GM19328 (cell line): ENCODE data around the gene GALT.

Experiments
- ATAC-seq: cut with Tn5 transposase; IDR thresholded peaks from one replicate; pipeline ENCODE4 v1.9.1; 2021; ENCODE audit warnings: mild to moderate bottlenecking, moderate library complexity; ENCODE audit not compliant: unreplicated experiment

Gene GALT

DNA sequence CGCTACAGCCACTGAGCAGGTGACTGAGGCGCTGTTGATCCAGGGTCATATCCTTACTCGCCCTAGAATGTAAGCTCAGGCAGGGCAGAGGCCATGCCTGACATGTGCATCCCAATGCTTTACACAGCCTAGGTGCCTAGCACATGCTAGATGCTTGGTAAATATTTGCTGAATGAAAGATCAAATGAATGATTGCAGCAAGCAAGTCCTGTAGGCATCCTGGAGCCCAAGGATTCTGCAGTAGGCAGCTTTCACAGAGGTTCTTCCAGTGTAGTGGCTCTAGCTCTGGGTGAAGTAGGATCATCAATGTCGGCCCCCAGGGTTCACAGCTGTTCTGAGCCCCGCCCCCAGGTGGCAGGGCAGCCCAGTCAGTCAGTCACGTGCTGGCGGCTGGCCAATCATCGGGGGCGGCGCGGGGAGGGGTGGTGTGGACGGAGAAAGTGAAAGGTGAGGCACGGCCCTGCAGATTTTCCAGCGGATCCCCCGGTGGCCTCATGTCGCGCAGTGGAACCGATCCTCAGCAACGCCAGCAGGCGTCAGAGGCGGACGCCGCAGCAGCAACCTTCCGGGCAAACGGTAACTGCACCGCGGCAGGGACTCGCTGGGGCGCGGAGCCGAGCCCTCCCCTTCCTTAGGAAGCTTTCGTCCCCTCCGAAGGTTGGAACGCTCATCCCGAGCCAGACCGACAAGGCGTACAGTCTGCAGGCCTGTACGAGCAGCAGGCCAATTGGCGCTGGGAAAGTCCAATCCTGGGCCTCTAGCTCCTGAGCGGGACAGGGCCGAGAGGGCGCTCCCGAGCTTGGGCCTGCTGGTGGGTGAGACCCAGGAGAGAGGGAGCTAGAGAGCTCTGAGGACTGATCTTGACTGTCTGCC, at the start of gene GALT:
Gene GALT, plus strand, starts transcription at position 465 of the 873 bp plus-strand sequence. Its CDS starts 30 bp downstream, at position 495.
- ATAC-seq: peak; percentile 84

- no peak for ATAC-seq
Measured at GRCh38 chr9:34599546-34599945, 46.9 kb upstream of the GALT start.

- ATAC-seq: no peak
Measured at GRCh38 chr9:34600908-34601307, 45.6 kb upstream of the GALT start.

DNA sequence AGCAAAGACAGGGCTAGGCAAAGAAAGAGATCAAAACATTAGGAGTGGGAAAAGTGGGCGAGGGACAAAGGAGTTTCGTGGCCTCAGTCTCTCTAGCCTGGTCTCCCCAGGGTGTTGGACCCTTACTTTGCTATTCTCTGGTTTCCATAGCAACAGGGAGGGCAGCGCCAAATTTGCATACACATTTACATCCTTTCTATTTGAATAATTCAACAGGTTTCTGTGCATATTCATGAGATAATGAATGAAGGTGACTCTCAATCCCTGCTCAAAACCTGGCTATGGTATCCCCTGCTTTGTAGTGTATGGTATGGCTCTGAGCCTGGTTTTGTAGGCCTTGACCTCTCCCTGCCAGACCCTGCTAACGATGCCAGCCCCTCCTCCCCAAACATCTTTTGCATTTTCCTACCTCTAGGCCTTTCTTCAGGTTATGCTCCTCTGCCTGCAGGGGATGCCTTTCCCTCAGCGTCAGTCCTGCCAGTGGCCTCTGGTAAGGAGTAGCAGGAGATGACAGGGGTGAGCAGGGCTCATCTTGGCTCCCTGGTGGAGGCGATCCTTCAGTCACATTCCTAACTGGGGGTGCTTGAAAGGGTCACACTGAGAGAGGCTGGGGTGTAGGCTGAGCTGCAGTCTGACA, 44.4 kb upstream of the GALT start:
- no peak for ATAC-seq

GRCh38 chr9:34603610-34604231, 42.8 kb upstream of the GALT start:
- ATAC-seq: peak; percentile 81

- no peak for ATAC-seq
Measured at GRCh38 chr9:34606190-34606589, 40.3 kb upstream of the GALT start.

DNA sequence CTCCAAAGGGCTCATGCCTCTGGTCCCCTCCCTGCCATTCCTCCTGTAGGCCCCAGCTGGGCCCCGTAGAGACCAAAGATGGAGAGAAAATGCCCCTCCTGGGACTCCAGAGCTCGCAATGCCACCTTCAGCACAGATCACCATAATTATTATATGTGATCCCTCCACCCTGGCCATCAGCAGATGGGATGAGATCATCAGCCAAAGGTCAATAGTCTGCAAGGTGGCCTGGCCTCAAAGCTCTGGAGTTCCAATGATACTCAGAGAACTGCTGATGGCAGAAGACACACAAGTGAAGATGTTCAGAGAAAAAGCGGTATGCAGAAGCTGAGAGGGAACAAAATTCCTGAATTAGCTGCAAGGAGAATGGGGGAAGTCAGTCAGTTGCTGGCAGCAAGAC, 39.6 kb upstream of the GALT start:
- no peak for ATAC-seq

DNA sequence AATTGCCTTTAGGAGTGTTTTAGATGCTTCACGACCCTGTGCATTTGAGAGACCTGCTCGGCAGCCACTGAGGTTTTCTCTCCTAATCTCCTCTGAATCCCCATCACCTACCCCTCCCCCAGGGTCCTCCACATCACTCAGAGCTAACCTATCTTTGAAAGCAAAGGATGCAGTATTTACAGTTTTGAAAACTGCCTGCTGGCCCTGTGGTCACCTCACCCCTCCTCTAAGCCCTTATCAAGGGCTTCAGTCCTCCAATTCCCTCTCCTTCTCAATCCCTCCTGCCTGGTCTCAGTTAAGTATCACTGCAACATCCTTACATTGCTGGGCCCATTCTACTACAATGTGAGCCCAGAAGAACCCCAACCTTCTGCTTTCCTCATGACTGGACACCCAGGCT, 39.1 kb upstream of the GALT start:
- ATAC-seq: no peak

DNA sequence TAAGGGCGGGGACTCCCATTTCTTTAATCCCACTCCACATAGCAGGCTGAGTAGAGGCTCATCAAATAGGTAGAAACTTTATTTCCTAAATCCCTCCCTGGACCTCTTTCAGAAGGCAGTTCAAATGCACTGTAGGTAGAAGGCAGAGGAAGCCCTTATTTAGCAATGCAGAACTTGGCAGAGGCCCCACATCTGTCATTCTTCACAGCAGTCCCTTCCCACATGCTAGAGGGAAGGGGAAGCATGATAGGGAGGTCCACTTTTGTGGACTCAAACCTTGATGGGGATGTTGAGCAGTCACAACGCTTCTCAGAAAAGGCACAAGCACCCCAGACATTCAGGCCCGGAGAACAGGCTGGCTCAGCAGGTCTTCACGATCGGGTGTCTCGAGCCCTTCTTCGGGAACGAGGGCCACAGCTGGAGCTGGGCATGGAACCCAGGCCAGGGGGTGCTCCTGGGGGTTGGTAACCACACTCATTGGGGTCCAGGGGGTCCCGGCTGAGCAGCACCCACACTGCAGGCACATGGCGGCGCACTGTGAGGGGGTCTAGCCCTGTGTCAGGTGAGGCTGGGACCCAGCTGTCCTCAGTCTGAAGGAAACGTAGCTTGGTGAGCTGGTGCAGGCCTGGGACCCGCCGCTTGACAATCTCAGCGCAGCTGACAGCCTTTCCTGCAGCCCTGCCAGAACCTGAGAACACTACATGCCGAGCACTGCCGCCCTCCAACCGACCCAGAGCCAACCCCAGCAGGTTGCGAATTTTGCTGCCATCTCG, 35.9 kb upstream of the GALT start:
- ATAC-seq: no peak

GRCh38 chr9:34611251-34611810, 35.1 kb upstream of the GALT start:
- ATAC-seq: no peak

GRCh38 chr9:34611811-34612787, 34.4 kb upstream of the GALT start, which contains the start of gene RPP25L:
Gene RPP25L (minus strand): TSS chr9:34612097. CDS start chr9:34611296, 801 bp downstream.
- ATAC-seq: peak; percentile 74

DNA sequence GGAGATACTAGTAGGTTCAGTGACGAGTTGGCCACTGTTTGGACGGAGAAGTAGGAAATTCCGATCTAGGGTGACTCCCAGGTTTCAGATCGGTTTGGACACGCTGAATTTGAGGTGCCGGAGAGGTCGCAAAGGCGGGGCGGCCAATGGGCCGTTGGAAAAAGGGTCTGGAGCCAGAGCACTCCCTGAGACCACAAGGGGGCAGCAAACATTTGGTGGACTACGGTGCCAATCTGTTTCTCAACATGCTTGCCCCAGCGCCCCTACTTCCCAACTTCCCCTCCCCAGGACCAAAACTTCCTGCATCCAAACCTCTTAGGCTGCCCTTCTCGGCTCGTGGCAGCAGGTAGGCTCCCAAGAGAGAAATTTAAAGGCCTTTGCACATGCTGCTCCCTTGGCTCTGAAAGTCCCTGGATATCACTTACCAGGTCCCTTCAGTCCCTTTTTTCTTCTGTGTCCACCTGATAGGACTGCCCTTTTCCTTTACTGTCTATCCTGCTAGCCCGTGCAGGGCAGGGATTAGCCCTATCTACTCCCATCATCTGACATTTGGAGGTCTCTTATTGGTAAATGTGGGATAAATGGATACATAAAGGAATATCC, 33.6 kb upstream of the GALT start:
- no peak for ATAC-seq

GRCh38 chr9:34615132-34615531, 31.3 kb upstream of the GALT start:
- no peak for ATAC-seq

- ATAC-seq: peak; percentile 96
Measured at GRCh38 chr9:34620061-34620994, 26.1 kb upstream of the GALT start, which contains the start of gene DCTN3. Gene DCTN3 (minus strand): TSS chr9:34620495. CDS start chr9:34620464, 31 bp downstream.

- no peak for ATAC-seq
Measured at GRCh38 chr9:34623374-34624235, 22.9 kb upstream of the GALT start.

DNA sequence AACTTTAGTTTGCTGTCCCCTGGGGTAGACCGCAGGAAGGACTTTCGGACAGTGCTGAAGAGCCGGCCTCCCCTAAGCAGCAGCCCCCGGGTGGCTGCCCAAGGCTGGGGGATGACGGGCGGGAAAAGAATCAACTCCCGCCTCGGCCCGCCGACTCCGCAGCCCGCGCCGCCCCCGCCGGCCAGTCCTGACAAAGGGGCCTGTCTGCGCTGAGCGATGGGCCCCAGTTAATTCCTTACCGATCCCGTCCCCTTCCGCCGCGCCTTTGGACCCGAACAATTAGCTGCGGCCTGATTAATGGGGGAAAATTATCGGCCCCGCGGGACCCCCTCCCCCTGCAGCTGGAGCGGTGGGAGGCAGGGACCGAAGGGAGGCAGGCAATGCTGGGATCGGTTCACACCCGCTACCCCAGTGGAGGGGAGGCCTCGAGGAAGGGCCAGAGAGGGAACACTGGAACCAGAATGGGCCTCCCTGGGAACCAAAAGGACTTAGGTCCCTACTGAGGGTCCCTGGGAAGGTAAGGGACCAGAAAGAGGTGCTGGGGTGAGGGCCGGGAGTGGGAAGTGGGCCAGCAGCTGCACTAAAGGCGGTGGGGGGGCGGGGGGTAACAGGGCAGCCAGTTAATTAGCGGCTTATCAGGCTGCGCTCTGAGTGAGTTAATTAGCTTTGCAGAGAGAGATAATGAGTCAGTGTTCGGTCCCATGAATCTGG, 21.8 kb upstream of the GALT start:
- ATAC-seq: no peak
